Endothelial cell of umbilical vein (primary cell): ENCODE measurements around the gene STAT2. TPM values are rescaled to one million over a fixed set of nuclear protein-coding genes. Genes with fewer than 3 reads are reported as not detected.

Experiments
- BruUV-seq: library from RNA; stranded (reverse); fragments of 400-500 nt; replicated peaks from 2 replicates; lab custom pipeline; 2021; lab: Mats Ljungman, UMichigan
- CTCF ChIA-PET: fragments of 300-600, 350-600 bp; sonication (Branson Sonifier 250); formaldehyde crosslinking; loops from one replicate; lab custom pipeline; 2021; ENCODE audit warnings: antibody characterized with exemption, inconsistent platforms; lab: Charles Lee
- POLR2A ChIA-PET: fragments of 300-600, 350-600 bp; sonication (Branson Sonifier 250); formaldehyde crosslinking; loops from one replicate; lab custom pipeline; 2021; ENCODE audit warnings: antibody characterized with exemption, inconsistent platforms; lab: Charles Lee
- DNase-seq: peaks from one replicate; pipeline ENCODE4 v3.0.0-alpha.2; 2011; ENCODE audit warnings: low read depth, low spot score
- FAIRE-seq: peaks from 2 replicates; lab custom pipeline; 2011; peaks lifted over from hg19 to GRCh38; lab: Jason Lieb, UNC
- H2AFZ ChIP-seq: 2 replicates; pipeline ENCODE4 v1.6.0; 2012; ENCODE audit warnings: low read depth, low read length, control low read depth, inconsistent platforms
- H3K27ac ChIP-seq: 2 replicates; pipeline ENCODE4 v1.5.1; 2011; ENCODE audit warnings: low read depth, mild to moderate bottlenecking, control low read depth, low read length, moderate library complexity; ENCODE audit not compliant: insufficient read depth
- H3K27me3 ChIP-seq, 2 experiments: 2 replicates each; pipeline versions ENCODE4 v1.6.0 to v1.6.1; 2011; ENCODE audit warnings: low read length in 2 of 2, mixed read lengths in 1 of 2; ENCODE audit not compliant: control insufficient read depth in 2 of 2, insufficient read depth in 2 of 2
- H3K36me3 ChIP-seq, 2 experiments: 2 replicates in 1 of 2; 3 replicates in 1 of 2; pipeline ENCODE4 v1.5.1; 2011; ENCODE audit warnings: low read length in 2 of 2, mild to moderate bottlenecking in 1 of 2, moderate library complexity in 1 of 2; ENCODE audit not compliant: control insufficient read depth in 2 of 2, insufficient read depth in 2 of 2; ENCODE audit errors: extremely low read depth in 1 of 2
- H3K4me1 ChIP-seq: 3 replicates; pipeline ENCODE4 v1.5.1; 2011; ENCODE audit warnings: mild to moderate bottlenecking, low read length; ENCODE audit not compliant: control insufficient read depth, insufficient read depth; ENCODE audit errors: extremely low read depth
- H3K4me2 ChIP-seq: 2 replicates; pipeline ENCODE4 v1.6.1; 2011; ENCODE audit warnings: low read length, control low read depth, mixed read lengths; ENCODE audit not compliant: insufficient read depth
- H3K4me3 ChIP-seq, 3 experiments: fragments of 200-600 bp in 1 of 3; sonication (generic), shearing (Covaris generic) in 1 of 3; replicated peaks in 1 of 3; 2 replicates each; pipeline ENCODE4 v1.5.1; 2011 to 2016; ENCODE audit warnings: control low read depth in 3 of 3, low read length in 3 of 3, mild to moderate bottlenecking in 2 of 3, inconsistent platforms in 1 of 3, low read depth in 1 of 3, moderate library complexity in 1 of 3; ENCODE audit not compliant: insufficient read depth in 1 of 3
- H3K79me2 ChIP-seq: 2 replicates; pipeline ENCODE4 v1.6.0; 2012; ENCODE audit warnings: low read length, inconsistent platforms; ENCODE audit not compliant: control insufficient read depth, insufficient read depth
- H3K9ac ChIP-seq: replicated peaks from 2 replicates; pipeline ENCODE3; 2011; ENCODE audit warnings: low read length, control low read depth; ENCODE audit not compliant: insufficient read depth; ENCODE audit errors: extremely low read depth
- H3K9me1 ChIP-seq: replicated peaks from 3 replicates; pipeline ENCODE4 v1.6.0; 2011; ENCODE audit warnings: mild to moderate bottlenecking, low read length; ENCODE audit not compliant: control insufficient read depth, insufficient read depth; ENCODE audit errors: extremely low read depth
- H3K9me3 ChIP-seq: replicated peaks from 2 replicates; pipeline ENCODE4 v1.5.1; 2012; ENCODE audit warnings: low read length, inconsistent platforms; ENCODE audit not compliant: control insufficient read depth, insufficient read depth
- H4K20me1 ChIP-seq: replicated peaks from 2 replicates; pipeline ENCODE3; 2011; ENCODE audit warnings: mild to moderate bottlenecking, low read length; ENCODE audit not compliant: control insufficient read depth, insufficient read depth; ENCODE audit errors: extremely low read depth
- CTCF ChIP-seq, 2 donors: IDR thresholded peaks; 1 replicate in 1 of 2; 2 replicates in 1 of 2; pipeline ENCODE4 v1.5.1; 2011; ENCODE audit warnings: low read length in 2 of 2, mild to moderate bottlenecking in 2 of 2, moderate library complexity in 2 of 2, control low read depth in 1 of 2, inconsistent platforms in 1 of 2, low read depth in 1 of 2; ENCODE audit not compliant: insufficient read depth in 1 of 2; ENCODE audit errors: extremely low read depth in 1 of 2
- EZH2 ChIP-seq: IDR thresholded peaks from 2 replicates; pipeline ENCODE4 v1.6.1; 2012; ENCODE audit warnings: borderline replicate concordance, low read depth, mild to moderate bottlenecking, moderate library complexity, low read length, inconsistent platforms; ENCODE audit not compliant: severe bottlenecking
- FOS ChIP-seq: IDR thresholded peaks from 2 replicates; pipeline ENCODE4 v1.6.1; 2011; ENCODE audit warnings: mild to moderate bottlenecking, low read length, moderate library complexity, borderline replicate concordance; ENCODE audit not compliant: insufficient read depth
- GATA2 ChIP-seq: IDR thresholded peaks from 2 replicates; pipeline ENCODE4 v1.7.0; 2011; ENCODE audit warnings: low read depth, mild to moderate bottlenecking, moderate library complexity, mixed read lengths, low read length; ENCODE audit not compliant: insufficient read length, insufficient read depth
- JUN ChIP-seq: IDR thresholded peaks from 2 replicates; pipeline ENCODE4 v1.6.1; 2011; ENCODE audit warnings: borderline replicate concordance, low read depth; ENCODE audit not compliant: insufficient read length, insufficient read depth
- MAX ChIP-seq: IDR thresholded peaks from 2 replicates; pipeline ENCODE4 v1.6.1; 2011; ENCODE audit not compliant: insufficient read depth, insufficient read length
- MYC ChIP-seq: IDR thresholded peaks from one replicate; pipeline ENCODE4 v1.6.1; 2011; ENCODE audit warnings: mild to moderate bottlenecking, low read depth, low read length
- POLR2A ChIP-seq: IDR thresholded peaks from 2 replicates; pipeline ENCODE4 v1.6.1; 2012; ENCODE audit warnings: low read depth, mild to moderate bottlenecking, control low read depth, low read length
- POLR2AphosphoS5 ChIP-seq: IDR thresholded peaks from 2 replicates; pipeline ENCODE4 v1.6.1; 2012; ENCODE audit warnings: low read depth, mild to moderate bottlenecking, control low read depth, low read length, moderate library complexity; ENCODE audit not compliant: insufficient read depth
- dilution Hi-C: fragments of 300-500 bp; cut with MboI; formaldehyde crosslinking; loops from one replicate; pipeline ENCODE4 v1.15.0; 2019; ENCODE audit warnings: low sequenced_read_pairs; ENCODE audit not compliant: extremely low pct_ligation_motif_present
- intact Hi-C: fragments of 100-400 bp; cut with micrococcal nuclease; formaldehyde crosslinking; loops from one replicate; pipeline ENCODE4 v1.10.0; 2022
- polyA plus RNA-seq, 4 experiments: library from polyadenylated mRNA; depleted of rRNA in 3 of 4; stranded (reverse) in 3 of 4; unstranded in 1 of 4; fragments of >200 nt; gene quantifications; 2 replicates each; pipeline versions ENCODE4 v1.2.1 to v1.2.3, GENCODE V29; 2011 to 2012; ENCODE audit warnings: missing spikeins in 1 of 4
- total RNA-seq: library from RNA; stranded (reverse); gene quantifications from 2 replicates; pipeline ENCODE4 v1.2.3, GENCODE V29; 2021

Gene STAT2
- total and polyA plus RNA-seq, 2 donors (not counting 3 experiments of a cell fraction or from before 2014, with no cell fraction given) = 62.8 to 66.5 TPM

GRCh38 chr12:56304276-56304675 is 55.6 kb downstream of the STAT2 start:
- Histone ChIP-seq H3K79me2 (peaks cover 6% of the 10 kb centered on the region), H3K4me2 (no peak overlapping the region), H3K4me1 (peaks cover 7% of the 10 kb centered on the region), H3K9me1 (no peaks in the 10 kb centered on the region), H3K36me3 (peaks cover 2 to 4% of the 10 kb centered on the region in 2 experiments), H3K27ac (no peak overlapping the region), H3K4me3 (no peak overlapping the region), H2AFZ (no peak overlapping the region), H3K27me3 (no peaks in the 10 kb centered on the region), H3K9ac (no peak overlapping the region), H4K20me1 (no peaks in the 10 kb centered on the region), H3K9me3 (no peaks in the 10 kb centered on the region)
- no peak for TF ChIP-seq EZH2
- TF ChIP-seq CTCF (IDR thresholded peaks at IDR 0.05; ENCODE audit: extremely low read depth in 1 of 2, insufficient read depth in 1 of 2, low read depth in 1 of 2, low read length in 2 of 2) = no peak
- no peak for TF ChIP-seq POLR2AphosphoS5
- no peak for TF ChIP-seq JUN
- TF ChIP-seq MAX = no peak
- no peak for TF ChIP-seq MYC
- no peak for TF ChIP-seq GATA2
- TF ChIP-seq FOS = no peak
- no peak for TF ChIP-seq POLR2A
- DNase-seq (no peak), FAIRE-seq (no peak)
- BruUV-seq = no TSS peak
- ChIA-PET POLR2A (no interaction called here), CTCF (no interaction called here)
- dilution Hi-C loops (no loop called here), intact Hi-C loops (no loop called here)
